GM23248 (cell line): ENCODE measurements around the gene RNU1-2. TPM values are rescaled to one million over a fixed set of nuclear protein-coding genes. Genes with fewer than 3 reads are reported as not detected.
"Not testable (repeated sequence)": the region's sequence is repeated elsewhere in the genome, so short reads cannot be mapped to it uniquely, and the experiment has no call there.

ENCODE experiments used
- DNase-seq: peaks from one replicate; pipeline ENCODE4 v3.0.0-alpha.2; 2015
- H2AFZ ChIP-seq: fragments of 200-600 bp; sonication (generic); 2 replicates; pipeline ENCODE4 v1.6.1; 2016; ENCODE audit warnings: antibody characterized with exemption
- H3F3A ChIP-seq: fragments of 200-600 bp; sonication (generic); 2 replicates; pipeline ENCODE4 v1.6.1; 2016; ENCODE audit warnings: mild to moderate bottlenecking, antibody characterized with exemption, mixed run types; ENCODE audit not compliant: insufficient read depth
- H3K27ac ChIP-seq: fragments of 200-600 bp; sonication (generic); 2 replicates; pipeline ENCODE4 v1.5.1; 2016; ENCODE audit warnings: mild to moderate bottlenecking
- H3K27me3 ChIP-seq: fragments of 200-600 bp; sonication (generic); replicated peaks from 2 replicates; pipeline ENCODE4 v1.6.1; 2016; ENCODE audit warnings: mild to moderate bottlenecking; ENCODE audit not compliant: insufficient read depth
- H3K36me3 ChIP-seq: fragments of 200-600 bp; sonication (generic); 2 replicates; pipeline ENCODE4 v1.6.1; 2016; ENCODE audit warnings: low read depth, mild to moderate bottlenecking
- H3K4me1 ChIP-seq: fragments of 200-600 bp; sonication (generic); 2 replicates; pipeline ENCODE4 v1.6.1; 2016; ENCODE audit warnings: mild to moderate bottlenecking; ENCODE audit not compliant: insufficient read depth
- H3K4me2 ChIP-seq: fragments of 200-600 bp; sonication (generic); one replicate; pipeline ENCODE4 v1.6.1; 2016; ENCODE audit warnings: mild to moderate bottlenecking; ENCODE audit not compliant: unreplicated experiment
- H3K4me3 ChIP-seq: fragments of 200-600 bp; sonication (generic); 2 replicates; pipeline ENCODE4 v1.5.1; 2016; ENCODE audit warnings: mild to moderate bottlenecking
- H3K79me2 ChIP-seq: fragments of 200-600 bp; sonication (generic); 2 replicates; pipeline ENCODE4 v1.6.1; 2016; ENCODE audit warnings: mild to moderate bottlenecking; ENCODE audit not compliant: insufficient read depth
- H3K9ac ChIP-seq: fragments of 200-600 bp; sonication (generic); 2 replicates; pipeline ENCODE4 v1.6.1; 2016; ENCODE audit warnings: mild to moderate bottlenecking
- H3K9me2 ChIP-seq: fragments of 200-600 bp; sonication (generic); 2 replicates; pipeline ENCODE4 v1.6.1; 2016; ENCODE audit warnings: mixed run types, mild to moderate bottlenecking, moderate library complexity; ENCODE audit not compliant: insufficient read depth
- H3K9me3 ChIP-seq: fragments of 200-600 bp; sonication (generic); one replicate; pipeline ENCODE4 v1.6.1; 2017; ENCODE audit warnings: low read depth
- H4K20me1 ChIP-seq: fragments of 200-600 bp; sonication (generic); 2 replicates; pipeline ENCODE4 v1.6.0; 2016; ENCODE audit not compliant: insufficient read depth
- EZH2 ChIP-seq: fragments of 200-600 bp; sonication (generic); IDR thresholded peaks from 2 replicates; pipeline ENCODE4 v1.6.1; 2018; ENCODE audit warnings: antibody characterized with exemption, mild to moderate bottlenecking; ENCODE audit not compliant: insufficient read depth, poor library complexity, severe bottlenecking
- EZH2phosphoT487 ChIP-seq: fragments of 200-600 bp; sonication (generic); IDR thresholded peaks from 2 replicates; pipeline ENCODE4 v1.6.1; 2018; ENCODE audit warnings: antibody characterized with exemption, moderate library complexity, mild to moderate bottlenecking, low read depth; ENCODE audit not compliant: insufficient read depth
- WGBS, 2 experiments: methylation state at CpG; one replicate each; pipeline ENCODE4 v1.1.6; 2015 to 2017; ENCODE audit warnings: low lambda C conversion rate in 2 of 2, low coverage in 1 of 2; ENCODE audit errors: missing lambda C conversion rate in 2 of 2; 5-methylcytosine and 5-hydroxymethylcytosine counted together
- in situ Hi-C: fragments of 300-500 bp; cut with MboI; formaldehyde crosslinking; loops from 2 replicates; pipeline ENCODE4 v1.15.0; 2020
- polyA plus RNA-seq: library from polyadenylated mRNA; unstranded; fragments of >200 nt; fragmentation: Nextera tagmentation; extraction: Ambion mirVana; gene quantifications from 2 replicates; pipeline ENCODE4 v1.2.1, GENCODE V29; 2016
- total RNA-seq: library from RNA; depleted of rRNA; stranded (reverse); fragments of >200 nt; shearing (Covaris generic); gene quantifications from 2 replicates; pipeline ENCODE4 v1.2.3, GENCODE V29; 2014

Gene RNU1-2
- total and polyA plus RNA-seq, 2 experiments from 2014 or later = not detected

- in situ Hi-C loops = no loop called here
- no peaks in the 10 kb centered on the region for H3K4me1 ChIP-seq
- no peak overlapping the region for H2AFZ ChIP-seq
- DNase-seq = no peak
- no peaks in the 10 kb centered on the region for H3K36me3 ChIP-seq
- H3K9ac ChIP-seq = no peak overlapping the region
- no peak for TF ChIP-seq EZH2
- no peak for TF ChIP-seq EZH2phosphoT487
- H3K9me2 ChIP-seq = no peaks in the 10 kb centered on the region
- no peak overlapping the region for H3K27ac ChIP-seq
- H3K4me3 ChIP-seq = no peak overlapping the region
- no peaks in the 10 kb centered on the region for H4K20me1 ChIP-seq
- peaks cover 10% of the 10 kb centered on the region; the same call in 1 of the 2 replicates for H3F3A ChIP-seq
- peaks cover 33% of the 10 kb centered on the region for H3K27me3 ChIP-seq
- WGBS, 2 experiments = 88% methylated on average over 20 of the region's 20 CpGs
- H3K9me3 ChIP-seq = no peaks in the 10 kb centered on the region
- no peak overlapping the region for H3K4me2 ChIP-seq
- H3K79me2 ChIP-seq = no peaks in the 10 kb centered on the region
Observed at GRCh38 chr1:16886860-16887605, 8.7 kb upstream of the RNU1-2 start.

- Histone ChIP-seq H3K36me3 (no peaks in the 10 kb centered on the region), H3K9ac (peak overlapping the region; percentile 76), H3K9me3 (no peaks in the 10 kb centered on the region), H4K20me1 (no peaks in the 10 kb centered on the region), H3K4me1 (no peaks in the 10 kb centered on the region), H3K27me3 (peaks cover 16% of the 10 kb centered on the region), H3K27ac (peak overlapping the region; percentile 10; the same call in 1 of the 2 replicates), H2AFZ (peak overlapping the region; percentile 98), H3K79me2 (no peaks in the 10 kb centered on the region), H3F3A (peaks cover 10% of the 10 kb centered on the region; the same call in 1 of the 2 replicates), H3K9me2 (no peaks in the 10 kb centered on the region), H3K4me2 (peak overlapping the region; percentile 82), H3K4me3 (peak overlapping the region; percentile 80)
- TF ChIP-seq EZH2 (no peak), EZH2phosphoT487 (no peak)
- 6% methylated on average over 63 of the region's 63 CpGs for WGBS, 2 experiments
- in situ Hi-C loops = no loop called here
- peak; percentile 86 for DNase-seq
Observed at GRCh38 chr1:16888860-16889816, 6.6 kb upstream of the RNU1-2 start.

DNA sequence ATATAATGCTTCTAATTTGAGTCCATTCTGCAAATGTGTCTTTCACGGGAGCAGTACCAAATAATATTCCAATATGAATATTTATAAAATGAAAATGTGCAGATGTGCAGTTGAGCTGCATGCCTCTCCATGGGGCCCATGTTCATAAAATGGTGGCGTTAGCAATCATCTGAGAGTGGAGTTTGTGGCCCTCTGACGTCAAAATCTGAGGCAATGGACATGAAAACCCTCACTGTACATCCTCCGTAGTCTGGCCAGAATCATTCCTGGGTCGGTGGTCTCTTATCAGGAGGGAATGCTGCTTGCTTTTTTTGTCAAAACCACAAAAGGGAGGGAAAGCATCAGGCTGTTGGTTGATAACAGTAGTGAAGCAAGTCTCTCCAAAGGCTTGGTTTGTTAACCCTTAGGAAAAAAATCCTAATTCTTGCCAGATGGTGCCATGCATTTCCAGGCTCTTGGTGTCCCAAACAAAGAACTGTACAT lies 5.2 kb upstream of the RNU1-2 start:
- WGBS, 2 experiments = 64 to 66% methylated on average over 5 of the region's 5 CpGs
- H3K27ac ChIP-seq, H3K9ac ChIP-seq, H3K36me3 ChIP-seq, H3K4me2 ChIP-seq, H3K9me3 ChIP-seq, H3K4me1 ChIP-seq, in situ Hi-C loops, H4K20me1 ChIP-seq, H3K79me2 ChIP-seq, DNase-seq, H2AFZ ChIP-seq, H3K9me2 ChIP-seq, H3K27me3 ChIP-seq, H3K4me3 ChIP-seq: not testable (repeated sequence)
- peaks cover 10% of the 10 kb centered on the region; the same call in 1 of the 2 replicates for H3F3A ChIP-seq

DNA sequence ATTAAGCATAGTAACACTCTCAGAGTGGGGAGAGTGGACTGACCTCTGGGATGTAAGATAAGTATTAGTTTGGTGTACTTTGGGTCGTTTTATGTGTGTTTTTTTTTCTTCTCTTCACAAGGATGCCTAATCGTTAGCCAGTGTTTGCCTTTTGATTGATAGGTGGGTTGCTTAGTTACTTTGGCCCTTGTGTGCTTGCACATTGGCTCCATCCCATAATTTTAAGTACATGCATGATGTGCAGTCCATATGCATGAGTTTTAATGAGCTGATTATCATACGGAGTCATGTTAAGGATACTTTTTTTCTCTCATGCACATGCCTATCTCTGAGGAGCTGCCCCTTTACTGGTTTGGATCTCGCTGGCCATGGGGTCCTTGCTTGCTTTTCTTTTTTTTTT lies 4.7 kb upstream of the RNU1-2 start:
- H4K20me1 ChIP-seq, H3K4me2 ChIP-seq, DNase-seq, H3K9me2 ChIP-seq, in situ Hi-C loops, H3K36me3 ChIP-seq, H3K4me1 ChIP-seq, H3K9ac ChIP-seq, H3K4me3 ChIP-seq, H2AFZ ChIP-seq, H3K9me3 ChIP-seq, H3K79me2 ChIP-seq, H3K27ac ChIP-seq, H3K27me3 ChIP-seq: not testable (repeated sequence)
- H3F3A ChIP-seq = peaks cover 10% of the 10 kb centered on the region; the same call in 1 of the 2 replicates
- 23 to 25% methylated on average over 4 of the region's 4 CpGs for WGBS, 2 experiments

- in situ Hi-C loops, H3K4me1 ChIP-seq, H3K4me2 ChIP-seq, H4K20me1 ChIP-seq, H3K9ac ChIP-seq, H2AFZ ChIP-seq, H3K9me3 ChIP-seq, H3K79me2 ChIP-seq, H3K36me3 ChIP-seq, H3K27ac ChIP-seq, H3K9me2 ChIP-seq, H3K27me3 ChIP-seq, DNase-seq, H3K4me3 ChIP-seq: not testable (repeated sequence)
- 48 to 52% methylated on average over 6 of the region's 6 CpGs for WGBS, 2 experiments
- H3F3A ChIP-seq = peaks cover 24% of the 10 kb centered on the region
Observed at GRCh38 chr1:16892978-16893525, 2.7 kb upstream of the RNU1-2 start.

DNA sequence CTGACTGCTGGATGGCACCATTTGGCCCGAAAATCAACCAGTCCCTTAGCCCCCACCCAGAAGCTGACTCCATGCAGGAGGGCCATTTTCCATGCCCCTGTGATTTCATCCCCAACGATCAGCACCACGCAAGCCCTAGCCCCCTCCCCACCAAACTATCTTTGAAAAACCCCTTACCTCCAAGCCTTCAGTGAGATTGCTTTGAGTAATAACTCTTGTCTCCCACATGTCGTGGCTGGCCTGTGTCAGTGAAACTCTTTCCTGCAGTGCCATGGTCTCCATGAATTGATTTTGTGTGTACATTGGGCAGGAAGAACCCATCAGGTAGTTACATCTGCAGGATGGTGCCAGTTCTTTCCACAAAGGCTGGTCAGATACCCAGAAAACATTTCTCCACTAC lies 2.0 kb upstream of the RNU1-2 start:
- H3K9ac ChIP-seq, H3K4me1 ChIP-seq, DNase-seq, in situ Hi-C loops, H3K27ac ChIP-seq, H3K9me3 ChIP-seq, H3K27me3 ChIP-seq, H3K4me2 ChIP-seq, H3K4me3 ChIP-seq, H2AFZ ChIP-seq, H4K20me1 ChIP-seq, H3K36me3 ChIP-seq, H3K9me2 ChIP-seq, H3K79me2 ChIP-seq: not testable (repeated sequence)
- peaks cover 30% of the 10 kb centered on the region for H3F3A ChIP-seq
- WGBS, 2 experiments = 59 to 62% methylated on average over 4 of the region's 4 CpGs
